ENCODE measurements around the gene PLXNB3.

Gene PLXNB3

DNA sequence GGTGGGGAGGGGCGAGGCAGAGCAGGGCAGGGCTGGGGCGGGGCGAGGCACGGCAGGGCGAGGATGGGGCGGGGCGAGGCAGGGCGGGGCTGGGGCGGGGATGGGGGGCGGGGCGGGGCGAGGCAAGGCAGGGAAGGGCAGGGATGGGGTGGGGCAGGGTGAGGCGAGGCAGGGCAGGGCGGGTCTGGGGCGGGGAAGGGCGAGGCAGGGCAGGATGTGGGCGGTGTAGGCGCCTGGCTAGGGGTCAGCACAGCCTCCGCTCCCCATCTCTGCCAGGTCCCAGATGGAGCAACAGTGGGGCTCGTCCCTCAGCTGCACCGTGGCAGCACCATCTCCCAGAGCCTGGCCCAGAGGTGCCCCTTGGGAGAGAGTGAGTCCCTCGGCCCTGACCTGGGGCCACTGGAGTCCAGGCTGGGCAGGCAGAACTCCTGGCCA, 12.6 kb downstream of the PLXNB3 start:
- TF ChIP-seq, protein P1, sequence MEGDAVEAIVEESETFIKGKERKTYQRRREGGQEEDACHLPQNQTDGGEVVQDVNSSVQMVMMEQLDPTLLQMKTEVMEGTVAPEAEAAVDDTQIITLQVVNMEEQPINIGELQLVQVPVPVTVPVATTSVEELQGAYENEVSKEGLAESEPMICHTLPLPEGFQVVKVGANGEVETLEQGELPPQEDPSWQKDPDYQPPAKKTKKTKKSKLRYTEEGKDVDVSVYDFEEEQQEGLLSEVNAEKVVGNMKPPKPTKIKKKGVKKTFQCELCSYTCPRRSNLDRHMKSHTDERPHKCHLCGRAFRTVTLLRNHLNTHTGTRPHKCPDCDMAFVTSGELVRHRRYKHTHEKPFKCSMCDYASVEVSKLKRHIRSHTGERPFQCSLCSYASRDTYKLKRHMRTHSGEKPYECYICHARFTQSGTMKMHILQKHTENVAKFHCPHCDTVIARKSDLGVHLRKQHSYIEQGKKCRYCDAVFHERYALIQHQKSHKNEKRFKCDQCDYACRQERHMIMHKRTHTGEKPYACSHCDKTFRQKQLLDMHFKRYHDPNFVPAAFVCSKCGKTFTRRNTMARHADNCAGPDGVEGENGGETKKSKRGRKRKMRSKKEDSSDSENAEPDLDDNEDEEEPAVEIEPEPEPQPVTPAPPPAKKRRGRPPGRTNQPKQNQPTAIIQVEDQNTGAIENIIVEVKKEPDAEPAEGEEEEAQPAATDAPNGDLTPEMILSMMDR (IDR thresholded peaks at IDR 0.05; ENCODE audit: low read depth, low read length), result no peak
- Histone ChIP-seq H3K36me3 (no peaks in the 10 kb centered on the region), H3K9me3 (no peaks in the 10 kb centered on the region), H3K27me3 (no peaks in the 10 kb centered on the region), H3K4me1 (peaks cover 13% of the 10 kb centered on the region), H3K4me3 (ENCODE audit: low read depth, low read length) (no peak overlapping the region)
- DNase-seq, result no peak

DNA sequence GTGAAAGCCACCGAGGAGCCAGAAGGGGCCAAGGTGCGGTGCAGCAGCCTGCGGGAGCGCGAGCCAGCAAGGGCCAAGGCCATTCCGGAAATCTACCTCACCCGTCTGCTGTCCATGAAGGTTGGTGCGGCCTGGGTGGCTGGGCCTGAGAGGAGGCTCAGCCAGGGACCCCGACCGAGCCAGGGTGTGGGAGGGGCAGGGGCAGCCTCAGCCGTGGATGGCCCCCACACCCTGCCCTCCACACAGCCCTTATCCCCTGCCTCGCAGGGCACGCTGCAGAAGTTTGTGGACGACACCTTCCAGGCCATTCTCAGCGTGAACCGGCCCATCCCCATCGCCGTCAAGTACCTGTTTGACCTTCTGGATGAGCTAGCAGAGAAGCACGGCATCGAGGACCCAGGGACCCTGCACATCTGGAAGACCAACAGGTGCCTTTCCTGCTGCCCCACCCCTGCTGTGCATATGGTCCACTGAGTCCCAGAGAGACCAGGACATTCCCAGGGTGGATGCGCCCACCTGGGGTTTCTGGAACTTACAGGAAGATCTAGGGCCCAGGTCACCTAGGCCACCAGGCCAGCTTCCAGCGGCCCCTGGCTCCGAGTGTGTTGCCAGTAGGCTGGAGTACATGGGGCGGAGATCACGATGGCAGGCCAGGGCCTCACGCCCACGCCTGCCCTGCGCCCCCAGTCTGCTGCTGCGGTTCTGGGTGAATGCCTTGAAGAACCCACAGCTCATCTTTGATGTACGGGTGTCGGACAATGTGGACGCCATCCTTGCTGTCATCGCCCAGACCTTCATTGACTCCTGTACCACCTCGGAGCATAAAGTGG, 13.4 kb downstream of the PLXNB3 start:
- peaks cover 19% of the 10 kb centered on the region for H3K4me1 ChIP-seq
- no peaks in the 10 kb centered on the region for H3K9me3 ChIP-seq
- H3K27me3 ChIP-seq, result no peaks in the 10 kb centered on the region
- no peak overlapping the region for H3K4me3 ChIP-seq (ENCODE audit: low read depth, low read length)
- TF ChIP-seq, protein P1 (IDR thresholded peaks at IDR 0.05; ENCODE audit: low read depth, low read length), result no peak
- peak; percentile 2 for DNase-seq
- no peaks in the 10 kb centered on the region for H3K36me3 ChIP-seq

DNA sequence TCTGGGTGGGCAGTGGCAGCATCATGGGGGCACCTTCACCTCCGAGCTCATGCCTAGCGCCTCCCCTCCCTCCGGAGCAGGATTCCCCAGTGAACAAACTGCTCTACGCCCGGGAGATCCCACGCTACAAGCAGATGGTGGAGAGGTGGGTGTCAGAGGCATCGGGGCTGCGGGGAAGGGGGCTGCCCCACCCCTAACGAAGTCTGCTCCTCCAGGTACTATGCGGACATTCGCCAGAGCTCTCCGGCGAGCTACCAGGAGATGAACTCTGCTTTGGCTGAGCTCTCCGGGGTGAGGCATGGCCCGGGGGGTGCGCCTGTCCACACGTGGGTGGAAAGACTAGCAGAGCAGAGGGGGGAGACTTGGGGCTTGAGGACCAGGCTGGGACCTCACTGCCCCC, 14.1 kb downstream of the PLXNB3 start:
- peak; percentile 3 for DNase-seq
- H3K4me1 ChIP-seq, result peaks cover 20% of the 10 kb centered on the region
- no peaks in the 10 kb centered on the region for H3K36me3 ChIP-seq
- H3K9me3 ChIP-seq, result no peaks in the 10 kb centered on the region
- no peaks in the 10 kb centered on the region for H3K27me3 ChIP-seq
- TF ChIP-seq, protein P1 (IDR thresholded peaks at IDR 0.05; ENCODE audit: low read depth, low read length), result no peak
- H3K4me3 ChIP-seq (ENCODE audit: low read depth, low read length), result no peak overlapping the region

DNA sequence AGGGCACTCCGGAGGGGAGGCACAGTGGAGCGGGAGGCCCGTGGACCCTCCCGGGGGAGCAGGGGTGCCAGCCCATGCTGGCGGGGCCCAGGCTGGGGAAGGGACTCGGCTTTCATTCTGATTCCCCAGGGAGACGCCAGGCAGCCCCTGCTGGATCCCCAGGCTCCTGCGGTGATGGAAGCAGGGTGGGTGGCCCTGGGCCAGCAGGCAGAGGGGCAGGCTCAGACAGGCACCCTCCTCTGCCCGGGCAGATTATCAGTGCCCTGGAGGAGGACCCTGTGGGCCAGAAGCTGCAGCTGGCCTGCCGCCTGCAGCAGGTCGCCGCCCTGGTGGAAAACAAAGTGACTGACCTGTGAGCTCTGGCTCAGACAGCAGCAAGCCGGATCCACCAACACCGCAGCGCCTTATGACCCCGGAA, 14.6 kb downstream of the PLXNB3 start:
- Histone ChIP-seq H3K4me1 (peaks cover 20% of the 10 kb centered on the region), H3K4me3 (ENCODE audit: low read depth, low read length) (no peak overlapping the region), H3K36me3 (no peaks in the 10 kb centered on the region), H3K9me3 (no peaks in the 10 kb centered on the region), H3K27me3 (no peaks in the 10 kb centered on the region)
- TF ChIP-seq, protein P1 (IDR thresholded peaks at IDR 0.05; ENCODE audit: low read depth, low read length), result no peak
- DNase-seq, result no peak

DNA sequence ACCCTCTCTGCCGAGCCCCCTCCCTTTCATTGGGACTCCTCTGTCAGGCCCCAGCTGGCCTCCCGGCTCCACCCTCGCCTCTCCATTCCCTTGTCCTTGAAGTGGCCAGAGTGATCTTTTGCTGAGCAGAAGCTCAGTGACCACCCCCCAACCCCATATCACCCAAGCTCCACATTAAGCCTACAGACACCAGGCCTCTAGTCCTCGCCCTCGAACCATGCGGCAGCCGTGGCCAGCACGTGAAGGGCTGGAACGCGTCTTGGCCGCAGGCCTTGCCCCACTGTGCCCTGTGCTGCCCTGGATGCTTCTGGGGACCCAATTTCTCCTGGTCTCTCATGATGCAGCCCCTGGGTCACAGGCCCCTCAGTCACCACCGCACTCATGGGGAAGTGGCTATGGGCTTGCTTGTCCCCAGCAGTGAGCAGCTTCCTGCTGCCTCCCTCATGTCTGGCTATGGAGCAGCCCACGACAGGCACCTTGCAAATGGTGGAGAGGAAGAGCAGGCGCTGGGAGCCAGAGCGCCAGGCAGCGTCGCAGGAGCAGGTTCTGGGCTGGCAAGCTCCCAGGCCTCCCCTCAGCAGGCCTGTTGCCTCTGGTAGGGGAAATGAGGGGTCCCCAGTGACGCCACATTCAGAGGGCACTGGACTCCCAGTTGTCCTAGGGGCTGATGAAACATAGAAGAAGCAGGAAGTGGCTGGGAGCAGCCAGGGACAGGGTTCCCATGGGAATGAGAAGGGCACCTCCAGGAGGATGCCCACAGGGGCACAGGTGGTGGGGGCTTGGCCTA, 16.0 kb downstream of the PLXNB3 start:
- Histone ChIP-seq H3K36me3 (no peaks in the 10 kb centered on the region), H3K4me1 (peaks cover 20% of the 10 kb centered on the region), H3K4me3 (ENCODE audit: low read depth, low read length) (no peak overlapping the region), H3K9me3 (no peaks in the 10 kb centered on the region), H3K27me3 (no peaks in the 10 kb centered on the region)
- TF ChIP-seq, protein P1 (IDR thresholded peaks at IDR 0.05; ENCODE audit: low read depth, low read length), result no peak
- DNase-seq, result no peak

Measured in BE2C (cell line).